NB4 (cell line): ENCODE measurements around the gene LAMA5.

Source experiments
- CTCF ChIP-seq: IDR thresholded peaks from one replicate; pipeline ENCODE4 v1.5.1; 2012; ENCODE audit warnings: low read depth, low read length
- MYC ChIP-seq: IDR thresholded peaks from 2 replicates; pipeline ENCODE4 v1.6.1; 2011; ENCODE audit warnings: low read depth, low read length
- POLR2A ChIP-seq: IDR thresholded peaks from 2 replicates; pipeline ENCODE4 v1.6.1; 2011; ENCODE audit warnings: mild to moderate bottlenecking; ENCODE audit not compliant: insufficient read length; ENCODE audit errors: extremely low read depth

GRCh38 chr20:62276439-62276838, 90.7 kb downstream of the LAMA5 start:
- TF ChIP-seq POLR2A, result no peak
- no peak for TF ChIP-seq CTCF
- TF ChIP-seq MYC, result no peak
